Karpas-422 (cell line): ENCODE measurements around the gene FAM240A. TPM values are rescaled to one million over a fixed set of nuclear protein-coding genes. Genes with fewer than 3 reads are reported as not detected.

Experiments
- DNase-seq: peaks from one replicate; pipeline ENCODE4 v3.0.0-alpha.2; 2015
- H2AFZ ChIP-seq: fragments of 200-600 bp; sonication (generic); 2 replicates; pipeline ENCODE4 v1.6.1; 2014; ENCODE audit warnings: antibody characterized with exemption, low read length, mixed read lengths
- H3K27ac ChIP-seq: fragments of 200-600 bp; sonication (generic); 2 replicates; pipeline ENCODE4 v1.5.1; 2014; ENCODE audit warnings: mild to moderate bottlenecking, low read length, moderate library complexity
- H3K27me3 ChIP-seq: fragments of 200-600 bp; sonication (generic); 2 replicates; pipeline ENCODE4 v1.6.1; 2014; ENCODE audit warnings: low read length, mixed read lengths
- H3K36me3 ChIP-seq: fragments of 200-600 bp; sonication (generic); 2 replicates; pipeline ENCODE4 v1.6.1; 2014; ENCODE audit warnings: low read length, mixed read lengths; ENCODE audit not compliant: insufficient read depth
- H3K4me1 ChIP-seq: fragments of 200-600 bp; sonication (generic); 2 replicates; pipeline ENCODE4 v1.6.1; 2014; ENCODE audit warnings: mild to moderate bottlenecking, low read length, mixed read lengths
- H3K4me2 ChIP-seq: fragments of 200-600 bp; sonication (generic); 2 replicates; pipeline ENCODE4 v1.6.1; 2014; ENCODE audit warnings: low read length, low read depth, mild to moderate bottlenecking; ENCODE audit not compliant: poor library complexity, severe bottlenecking
- H3K4me3 ChIP-seq: fragments of 200-600 bp; sonication (generic); 2 replicates; pipeline ENCODE4 v1.5.1; 2014; ENCODE audit warnings: mild to moderate bottlenecking, antibody characterized with exemption, low read length, mixed read lengths
- H3K79me2 ChIP-seq: fragments of 200-600 bp; sonication (generic); 2 replicates; pipeline ENCODE4 v1.6.1; 2014; ENCODE audit warnings: mild to moderate bottlenecking, low read length, mixed read lengths
- H3K9ac ChIP-seq: fragments of 200-600 bp; sonication (generic); 2 replicates; pipeline ENCODE4 v1.6.0; 2014; ENCODE audit warnings: low read length
- H3K9me2 ChIP-seq: fragments of 200-600 bp; sonication (generic), shearing (Covaris generic); replicated peaks from 2 replicates; pipeline ENCODE4 v1.6.0; 2014; ENCODE audit warnings: mild to moderate bottlenecking, low read length, moderate library complexity; ENCODE audit not compliant: insufficient read depth
- H3K9me3 ChIP-seq: fragments of 300-700, 200-600 bp; sonication (generic); 2 replicates; pipeline ENCODE4 v1.6.1; 2014; ENCODE audit warnings: low read length, mixed read lengths
- H4K20me1 ChIP-seq: fragments of 200-600 bp; sonication (generic); 2 replicates; pipeline ENCODE4 v1.6.1; 2014; ENCODE audit warnings: mild to moderate bottlenecking, antibody characterized with exemption, low read length, low read depth; ENCODE audit not compliant: insufficient read depth
- total RNA-seq: library from RNA; depleted of rRNA; stranded (reverse); fragments of >200 nt; shearing (Covaris generic); gene quantifications from 2 replicates; pipeline ENCODE4 v1.2.3, GENCODE V29; 2014; ENCODE audit warnings: low replicate concordance

FAM240A gene
- total RNA-seq, 1 experiment from 2014 or later = not detected

- Histone ChIP-seq H3K9me3 (no peaks in the 10 kb centered on the region), H2AFZ (no peak overlapping the region), H3K4me2 (no peak overlapping the region), H3K27ac (no peak overlapping the region), H3K9me2 (no peaks in the 10 kb centered on the region), H3K4me1 (no peaks in the 10 kb centered on the region), H3K36me3 (no peaks in the 10 kb centered on the region), H3K79me2 (no peaks in the 10 kb centered on the region), H3K27me3 (no peaks in the 10 kb centered on the region), H4K20me1 (no peaks in the 10 kb centered on the region), H3K9ac (no peak overlapping the region), H3K4me3 (no peak overlapping the region)
- DNase-seq = no peak
These were observed 31.4 kb downstream of the FAM240A start for GRCh38 chr3:46643701-46644100.

- Histone ChIP-seq H3K9ac (no peak overlapping the region), H3K4me3 (no peak overlapping the region), H2AFZ (no peak overlapping the region), H3K4me1 (no peaks in the 10 kb centered on the region), H3K36me3 (no peaks in the 10 kb centered on the region), H3K9me2 (no peaks in the 10 kb centered on the region), H4K20me1 (no peaks in the 10 kb centered on the region), H3K27ac (no peak overlapping the region), H3K27me3 (no peaks in the 10 kb centered on the region), H3K4me2 (no peak overlapping the region), H3K79me2 (no peaks in the 10 kb centered on the region), H3K9me3 (peaks cover 1% of the 10 kb centered on the region; the same call in 1 of the 2 replicates)
- no peak for DNase-seq
These were observed 34.4 kb downstream of the FAM240A start for GRCh38 chr3:46646700-46647099.

GRCh38 chr3:46648096-46648495 is 35.8 kb downstream of the FAM240A start:
- H3K9me3 ChIP-seq = peaks cover 3% of the 10 kb centered on the region; the same call in 1 of the 2 replicates
- no peak overlapping the region for H2AFZ ChIP-seq
- no peaks in the 10 kb centered on the region for H3K4me1 ChIP-seq
- H4K20me1 ChIP-seq = no peaks in the 10 kb centered on the region
- no peaks in the 10 kb centered on the region for H3K27me3 ChIP-seq
- no peaks in the 10 kb centered on the region for H3K36me3 ChIP-seq
- no peaks in the 10 kb centered on the region for H3K9me2 ChIP-seq
- no peak overlapping the region for H3K4me3 ChIP-seq
- no peak overlapping the region for H3K27ac ChIP-seq
- no peak for DNase-seq
- H3K79me2 ChIP-seq = no peaks in the 10 kb centered on the region
- no peak overlapping the region for H3K9ac ChIP-seq
- no peak overlapping the region for H3K4me2 ChIP-seq

GRCh38 chr3:46649436-46649835 is 37.1 kb downstream of the FAM240A start:
- Histone ChIP-seq H3K9ac (no peak overlapping the region), H3K4me1 (no peaks in the 10 kb centered on the region), H3K4me2 (no peak overlapping the region), H3K79me2 (no peaks in the 10 kb centered on the region), H3K27me3 (no peaks in the 10 kb centered on the region), H2AFZ (no peak overlapping the region), H3K27ac (no peak overlapping the region), H3K9me3 (peaks cover 3% of the 10 kb centered on the region; the same call in 1 of the 2 replicates), H4K20me1 (no peaks in the 10 kb centered on the region), H3K9me2 (no peaks in the 10 kb centered on the region), H3K36me3 (no peaks in the 10 kb centered on the region), H3K4me3 (no peak overlapping the region)
- no peak for DNase-seq

- Histone ChIP-seq H3K4me1 (no peaks in the 10 kb centered on the region), H3K4me2 (no peak overlapping the region), H3K9me2 (no peaks in the 10 kb centered on the region), H3K9ac (no peak overlapping the region), H3K27ac (no peak overlapping the region), H3K9me3 (peaks cover 3% of the 10 kb centered on the region; the same call in 1 of the 2 replicates), H3K36me3 (no peaks in the 10 kb centered on the region), H3K27me3 (no peaks in the 10 kb centered on the region), H3K79me2 (no peaks in the 10 kb centered on the region), H3K4me3 (no peak overlapping the region), H4K20me1 (no peaks in the 10 kb centered on the region), H2AFZ (no peak overlapping the region)
- no peak for DNase-seq
These were observed 38.8 kb downstream of the FAM240A start for GRCh38 chr3:46651084-46651483.

- no peak overlapping the region for H2AFZ ChIP-seq
- peaks cover 3% of the 10 kb centered on the region; the same call in 1 of the 2 replicates for H3K9me3 ChIP-seq
- no peak overlapping the region for H3K4me2 ChIP-seq
- peaks cover 2% of the 10 kb centered on the region; the same call in 1 of the 2 replicates for H3K4me1 ChIP-seq
- no peak overlapping the region for H3K27ac ChIP-seq
- no peaks in the 10 kb centered on the region for H3K27me3 ChIP-seq
- H4K20me1 ChIP-seq = no peaks in the 10 kb centered on the region
- no peaks in the 10 kb centered on the region for H3K79me2 ChIP-seq
- H3K36me3 ChIP-seq = no peaks in the 10 kb centered on the region
- no peaks in the 10 kb centered on the region for H3K9me2 ChIP-seq
- H3K4me3 ChIP-seq = no peak overlapping the region
- H3K9ac ChIP-seq = no peak overlapping the region
- DNase-seq = no peak
These were observed 42.9 kb downstream of the FAM240A start for GRCh38 chr3:46655271-46655670.

GRCh38 chr3:46656778-46657556 is 44.6 kb downstream of the FAM240A start:
- Histone ChIP-seq H3K27ac (no peak overlapping the region), H3K4me2 (no peak overlapping the region), H3K9ac (no peak overlapping the region), H3K36me3 (no peaks in the 10 kb centered on the region), H3K27me3 (no peaks in the 10 kb centered on the region), H3K4me1 (peaks cover 12% of the 10 kb centered on the region), H4K20me1 (no peaks in the 10 kb centered on the region), H3K79me2 (no peaks in the 10 kb centered on the region), H3K4me3 (no peak overlapping the region), H3K9me3 (no peaks in the 10 kb centered on the region), H3K9me2 (no peaks in the 10 kb centered on the region), H2AFZ (no peak overlapping the region)
- no peak for DNase-seq

- H3K36me3 ChIP-seq = no peaks in the 10 kb centered on the region
- no peak overlapping the region for H3K27ac ChIP-seq
These were observed 47.0 kb downstream of the FAM240A start for GRCh38 chr3:46659285-46659684.

More at GRCh38 chr3:46659285-46659684, 47.0 kb downstream of the FAM240A start:
- Histone ChIP-seq H3K9me3 (no peaks in the 10 kb centered on the region), H3K9me2 (no peaks in the 10 kb centered on the region), H3K9ac (no peak overlapping the region), H2AFZ (no peak overlapping the region), H3K4me2 (no peak overlapping the region), H3K79me2 (no peaks in the 10 kb centered on the region), H3K4me3 (no peak overlapping the region), H3K4me1 (peaks cover 12% of the 10 kb centered on the region), H4K20me1 (no peaks in the 10 kb centered on the region), H3K27me3 (no peaks in the 10 kb centered on the region)
- no peak for DNase-seq
